ENCODE data around the gene CAPN12. TPM values are rescaled to one million over a fixed set of nuclear protein-coding genes. Genes with fewer than 3 reads are reported as not detected.

CAPN12 gene
- polyA plus RNA-seq, 1 donor (not counting 4 experiments of a cell fraction or from before 2014, with no cell fraction given), result 5.6 TPM

- peak overlapping the region; percentile 64 for H3K4me2 ChIP-seq (ENCODE audit: control insufficient read depth, extremely low read depth, insufficient read depth, low read depth, low read length)
- H3K27me3 ChIP-seq (ENCODE audit: control insufficient read depth, extremely low read depth, insufficient read depth, low read length), result no peaks in the 10 kb centered on the region
- peaks cover 15% of the 10 kb centered on the region for H3K4me1 ChIP-seq (ENCODE audit: control insufficient read depth, extremely low read depth, insufficient read depth, low read length)
- dilution Hi-C loops (cut with MboI; ENCODE audit: extremely low pct_ligation_motif_present, low sequenced_read_pairs), result no loop called here
- TF ChIP-seq EZH2 (IDR thresholded peaks at IDR 0.05; ENCODE audit: low read length) (no peak), CTCF (optimal IDR thresholded peaks at IDR 0.05 in 1 of 3, IDR thresholded peaks at IDR 0.05 in 1 of 3, conservative IDR thresholded peaks at IDR 0.05 in 1 of 3; ENCODE audit: extremely low read depth in 1 of 3, insufficient read depth in 2 of 3, low read length in 3 of 3) (peak; percentile 60 to 87 (median 72))
- H3K9me1 ChIP-seq (ENCODE audit: control insufficient read depth, extremely low read depth, insufficient read depth, low read length), result no peaks in the 10 kb centered on the region
- no peaks in the 10 kb centered on the region for H3K79me2 ChIP-seq (ENCODE audit: control insufficient read depth, insufficient read depth, low read length)
- H2AFZ ChIP-seq (ENCODE audit: control insufficient read depth, low read length), result peak overlapping the region; percentile 63
- H3K9me3 ChIP-seq (ENCODE audit: control insufficient read depth, low read depth, low read length), result no peaks in the 10 kb centered on the region
- H3K36me3 ChIP-seq (ENCODE audit: control insufficient read depth in 2 of 2, extremely low read depth in 1 of 2, insufficient read depth in 2 of 2, low read length in 2 of 2), result no peaks in the 10 kb centered on the region
- H3K9ac ChIP-seq (ENCODE audit: control insufficient read depth, extremely low read depth, insufficient read depth, low read length), result peak overlapping the region; percentile 74
- FAIRE-seq (peak; percentile 34), DNase-seq (ENCODE audit: low read depth, low spot score) (no peak)
- H3K4me3 ChIP-seq (ENCODE audit: control insufficient read depth in 2 of 3, extremely low read depth in 1 of 3, insufficient read depth in 2 of 3, low read depth in 1 of 3, low read length in 3 of 3), result peak overlapping the region in 1 of 3 experiments; percentile 33
- peak overlapping the region; percentile 78 for H3K27ac ChIP-seq (ENCODE audit: control insufficient read depth, insufficient read depth, low read length)
- no peaks in the 10 kb centered on the region for H4K20me1 ChIP-seq (ENCODE audit: control insufficient read depth, extremely low read depth, insufficient read depth, low read length)
These were observed 25.4 kb upstream of the CAPN12 start for GRCh38 chr19:38769635-38770211.

GRCh38 chr19:38766276-38767047, 22.2 kb upstream of the CAPN12 start:
- Histone ChIP-seq H2AFZ (ENCODE audit: control insufficient read depth, low read length) (no peak overlapping the region), H3K9ac (ENCODE audit: control insufficient read depth, extremely low read depth, insufficient read depth, low read length) (no peak overlapping the region), H3K9me1 (ENCODE audit: control insufficient read depth, extremely low read depth, insufficient read depth, low read length) (no peaks in the 10 kb centered on the region), H3K27me3 (ENCODE audit: control insufficient read depth, extremely low read depth, insufficient read depth, low read length) (no peaks in the 10 kb centered on the region), H3K4me1 (ENCODE audit: control insufficient read depth, extremely low read depth, insufficient read depth, low read length) (peaks cover 6% of the 10 kb centered on the region), H3K4me3 (ENCODE audit: control insufficient read depth in 2 of 3, extremely low read depth in 1 of 3, insufficient read depth in 2 of 3, low read depth in 1 of 3, low read length in 3 of 3) (no peak overlapping the region), H3K4me2 (ENCODE audit: control insufficient read depth, extremely low read depth, insufficient read depth, low read depth, low read length) (no peak overlapping the region), H4K20me1 (ENCODE audit: control insufficient read depth, extremely low read depth, insufficient read depth, low read length) (no peaks in the 10 kb centered on the region), H3K27ac (ENCODE audit: control insufficient read depth, insufficient read depth, low read length) (no peak overlapping the region), H3K79me2 (ENCODE audit: control insufficient read depth, insufficient read depth, low read length) (no peaks in the 10 kb centered on the region), H3K36me3 (ENCODE audit: control insufficient read depth in 2 of 2, extremely low read depth in 1 of 2, insufficient read depth in 2 of 2, low read length in 2 of 2) (no peaks in the 10 kb centered on the region), H3K9me3 (ENCODE audit: control insufficient read depth, low read depth, low read length) (no peaks in the 10 kb centered on the region)
- no peak for FAIRE-seq
- DNase-seq (ENCODE audit: low read depth, low spot score), result no peak
- dilution Hi-C loops (cut with MboI; ENCODE audit: extremely low pct_ligation_motif_present, low sequenced_read_pairs), result no loop called here
- TF ChIP-seq CTCF (optimal IDR thresholded peaks at IDR 0.05 in 1 of 3, IDR thresholded peaks at IDR 0.05 in 1 of 3, conservative IDR thresholded peaks at IDR 0.05 in 1 of 3; ENCODE audit: extremely low read depth in 1 of 3, insufficient read depth in 2 of 3, low read length in 3 of 3), result no peak
- TF ChIP-seq EZH2 (IDR thresholded peaks at IDR 0.05; ENCODE audit: low read length), result no peak
